ENCODE results near the gene RNF220. TPM values are rescaled to one million over a fixed set of nuclear protein-coding genes. Genes with fewer than 3 reads are reported as not detected.
"Not testable (repeated sequence)": the region's sequence is repeated elsewhere in the genome, so short reads cannot be mapped to it uniquely, and the experiment has no call there.

RNF220 gene
- total and polyA plus RNA-seq, 4 donors = 44.2 to 70.5 (median 52.8) TPM

GRCh38 chr1:44554706-44555105, 149.7 kb downstream of the RNF220 start:
- intact Hi-C loops (cut with DNase I) = no loop called here
- peak in 1 of 2 donors; percentile 19 for DNase-seq
- H3K4me1 ChIP-seq (ENCODE audit: control insufficient read depth in 1 of 2, insufficient read depth in 2 of 2, low read length in 2 of 2) = no peaks in the 10 kb centered on the region
- ATAC-seq (ENCODE audit: low FRiP score) = no peak
- H3K36me3 ChIP-seq (ENCODE audit: control insufficient read depth in 1 of 2, insufficient read depth in 2 of 2, low read length in 1 of 2) = no peaks in the 10 kb centered on the region
- 59 to 60% methylated on average over 2 of the region's 2 CpGs for WGBS, 2 donors
- H3K9me3 ChIP-seq (ENCODE audit: control insufficient read depth, low read length) = no peaks in the 10 kb centered on the region
- no peaks in the 10 kb centered on the region for H3K27me3 ChIP-seq (ENCODE audit: control insufficient read depth in 1 of 2, insufficient read depth in 2 of 2, low read length in 1 of 2)
- no peak overlapping the region for H3K4me3 ChIP-seq (ENCODE audit: low read length in 2 of 2)
- no peak overlapping the region for H3K27ac ChIP-seq (ENCODE audit: low read depth in 1 of 2, low read length in 2 of 2)

GRCh38 chr1:44557778-44558177, 152.7 kb downstream of the RNF220 start:
- no peak overlapping the region for H3K4me3 ChIP-seq (ENCODE audit: low read length in 2 of 2)
- no peaks in the 10 kb centered on the region for H3K36me3 ChIP-seq (ENCODE audit: control insufficient read depth in 1 of 2, insufficient read depth in 2 of 2, low read length in 1 of 2)
- H3K4me1 ChIP-seq (ENCODE audit: control insufficient read depth in 1 of 2, insufficient read depth in 2 of 2, low read length in 2 of 2) = no peaks in the 10 kb centered on the region
- intact Hi-C loops (cut with DNase I) = no loop called here
- WGBS, 2 donors = 34 to 36% methylated on average over 6 of the region's 6 CpGs
- no peak overlapping the region for H3K27ac ChIP-seq (ENCODE audit: low read depth in 1 of 2, low read length in 2 of 2)
- DNase-seq = peak in 1 of 2 donors; percentile 17
- H3K27me3 ChIP-seq (ENCODE audit: control insufficient read depth in 1 of 2, insufficient read depth in 2 of 2, low read length in 1 of 2) = no peaks in the 10 kb centered on the region
- no peaks in the 10 kb centered on the region for H3K9me3 ChIP-seq (ENCODE audit: control insufficient read depth, low read length)
- ATAC-seq (ENCODE audit: low FRiP score) = no peak

GRCh38 chr1:44558883-44559282, 153.8 kb downstream of the RNF220 start:
- H3K9me3 ChIP-seq (ENCODE audit: control insufficient read depth, low read length) = no peaks in the 10 kb centered on the region
- no peak overlapping the region for H3K27ac ChIP-seq (ENCODE audit: low read depth in 1 of 2, low read length in 2 of 2)
- H3K27me3 ChIP-seq (ENCODE audit: control insufficient read depth in 1 of 2, insufficient read depth in 2 of 2, low read length in 1 of 2) = no peaks in the 10 kb centered on the region
- 77 to 78% methylated on average over 6 of the region's 6 CpGs for WGBS, 2 donors
- no peaks in the 10 kb centered on the region for H3K4me1 ChIP-seq (ENCODE audit: control insufficient read depth in 1 of 2, insufficient read depth in 2 of 2, low read length in 2 of 2)
- H3K36me3 ChIP-seq (ENCODE audit: control insufficient read depth in 1 of 2, insufficient read depth in 2 of 2, low read length in 1 of 2) = no peaks in the 10 kb centered on the region
- no peak for ATAC-seq (ENCODE audit: low FRiP score)
- no peak overlapping the region for H3K4me3 ChIP-seq (ENCODE audit: low read length in 2 of 2)
- peak in 1 of 2 donors; percentile 15 for DNase-seq
- intact Hi-C loops (cut with DNase I) = no loop called here

- intact Hi-C loops (cut with DNase I) = no loop called here
- H3K36me3 ChIP-seq (ENCODE audit: control insufficient read depth in 1 of 2, insufficient read depth in 2 of 2, low read length in 1 of 2) = no peaks in the 10 kb centered on the region
- 56 to 73% methylated on average over 13 of the region's 13 CpGs for WGBS, 2 donors
- H3K27me3 ChIP-seq (ENCODE audit: control insufficient read depth in 1 of 2, insufficient read depth in 2 of 2, low read length in 1 of 2) = no peaks in the 10 kb centered on the region
- no peak overlapping the region for H3K27ac ChIP-seq (ENCODE audit: low read depth in 1 of 2, low read length in 2 of 2)
- ATAC-seq (ENCODE audit: low FRiP score) (no peak), DNase-seq (peak in 1 of 2 donors; percentile 28)
- no peaks in the 10 kb centered on the region for H3K4me1 ChIP-seq (ENCODE audit: control insufficient read depth in 1 of 2, insufficient read depth in 2 of 2, low read length in 2 of 2)
- no peaks in the 10 kb centered on the region for H3K9me3 ChIP-seq (ENCODE audit: control insufficient read depth, low read length)
- H3K4me3 ChIP-seq (ENCODE audit: low read length in 2 of 2) = no peak overlapping the region
Measured at GRCh38 chr1:44559330-44559729, 154.3 kb downstream of the RNF220 start.

- Histone ChIP-seq H3K36me3 (ENCODE audit: control insufficient read depth in 1 of 2, insufficient read depth in 2 of 2, low read length in 1 of 2) (no peaks in the 10 kb centered on the region), H3K27ac (ENCODE audit: low read depth in 1 of 2, low read length in 2 of 2) (no peak overlapping the region), H3K4me3 (ENCODE audit: low read length in 2 of 2) (no peak overlapping the region), H3K9me3 (ENCODE audit: control insufficient read depth, low read length) (no peaks in the 10 kb centered on the region), H3K27me3 (ENCODE audit: control insufficient read depth in 1 of 2, insufficient read depth in 2 of 2, low read length in 1 of 2) (no peaks in the 10 kb centered on the region), H3K4me1 (ENCODE audit: control insufficient read depth in 1 of 2, insufficient read depth in 2 of 2, low read length in 2 of 2) (no peaks in the 10 kb centered on the region)
- DNase-seq (peak in 1 of 2 donors; percentile 44), ATAC-seq (ENCODE audit: low FRiP score) (no peak)
- WGBS, 2 donors = 51 to 66% methylated on average over 6 of the region's 6 CpGs
- intact Hi-C loops (cut with DNase I) = loop anchor here in 1 of 2 donors (10.0 kb wide), 1 partner anchor 955 kb away; no protein-coding TSS in a partner anchor
Measured at GRCh38 chr1:44559913-44560312, 154.9 kb downstream of the RNF220 start.

GRCh38 chr1:44560696-44561095, 155.6 kb downstream of the RNF220 start:
- H3K27me3 ChIP-seq (ENCODE audit: control insufficient read depth in 1 of 2, insufficient read depth in 2 of 2, low read length in 1 of 2); H3K4me1 ChIP-seq (ENCODE audit: control insufficient read depth in 1 of 2, insufficient read depth in 2 of 2, low read length in 2 of 2); ATAC-seq (ENCODE audit: low FRiP score); DNase-seq; H3K36me3 ChIP-seq (ENCODE audit: control insufficient read depth in 1 of 2, insufficient read depth in 2 of 2, low read length in 1 of 2); H3K9me3 ChIP-seq (ENCODE audit: control insufficient read depth, low read length); H3K27ac ChIP-seq (ENCODE audit: low read depth in 1 of 2, low read length in 2 of 2); H3K4me3 ChIP-seq (ENCODE audit: low read length in 2 of 2): not testable (repeated sequence)
- intact Hi-C loops (cut with DNase I) = loop anchor here in 1 of 2 donors (10.0 kb wide), 1 partner anchor 956 kb away; no protein-coding TSS in a partner anchor
- WGBS, 2 donors = 93 to 94% methylated on average over 3 of the region's 3 CpGs

GRCh38 chr1:44565259-44565750, 160.2 kb downstream of the RNF220 start:
- ATAC-seq (ENCODE audit: low FRiP score) (no peak), DNase-seq (peak in 1 of 2 donors; percentile 26)
- intact Hi-C loops (cut with DNase I) = loop anchor here in 1 of 2 donors (10.0 kb wide), 1 partner anchor 961 kb away; no protein-coding TSS in a partner anchor
- no peak overlapping the region for H3K27ac ChIP-seq (ENCODE audit: low read depth in 1 of 2, low read length in 2 of 2)
- no peaks in the 10 kb centered on the region for H3K4me1 ChIP-seq (ENCODE audit: control insufficient read depth in 1 of 2, insufficient read depth in 2 of 2, low read length in 2 of 2)
- no peaks in the 10 kb centered on the region for H3K36me3 ChIP-seq (ENCODE audit: control insufficient read depth in 1 of 2, insufficient read depth in 2 of 2, low read length in 1 of 2)
- WGBS, 2 donors = 64 to 70% methylated on average over 4 to 5 of the region's 5 CpGs
- H3K4me3 ChIP-seq (ENCODE audit: low read length in 2 of 2) = no peak overlapping the region
- no peaks in the 10 kb centered on the region for H3K9me3 ChIP-seq (ENCODE audit: control insufficient read depth, low read length)
- H3K27me3 ChIP-seq (ENCODE audit: control insufficient read depth in 1 of 2, insufficient read depth in 2 of 2, low read length in 1 of 2) = no peaks in the 10 kb centered on the region

- H3K27ac ChIP-seq (ENCODE audit: low read depth in 1 of 2, low read length in 2 of 2) = no peak overlapping the region
- H3K9me3 ChIP-seq (ENCODE audit: control insufficient read depth, low read length) = no peaks in the 10 kb centered on the region
- no peaks in the 10 kb centered on the region for H3K36me3 ChIP-seq (ENCODE audit: control insufficient read depth in 1 of 2, insufficient read depth in 2 of 2, low read length in 1 of 2)
- 59 to 62% methylated on average over 6 of the region's 6 CpGs for WGBS, 2 donors
- H3K27me3 ChIP-seq (ENCODE audit: control insufficient read depth in 1 of 2, insufficient read depth in 2 of 2, low read length in 1 of 2) = no peaks in the 10 kb centered on the region
- no peaks in the 10 kb centered on the region for H3K4me1 ChIP-seq (ENCODE audit: control insufficient read depth in 1 of 2, insufficient read depth in 2 of 2, low read length in 2 of 2)
- H3K4me3 ChIP-seq (ENCODE audit: low read length in 2 of 2) = no peak overlapping the region
- DNase-seq (peak in 1 of 2 donors; percentile 34), ATAC-seq (ENCODE audit: low FRiP score) (no peak)
- intact Hi-C loops (cut with DNase I) = loop anchor here in 1 of 2 donors (10.0 kb wide), 1 partner anchor 961 kb away; no protein-coding TSS in a partner anchor
Measured at GRCh38 chr1:44565833-44566232, 160.8 kb downstream of the RNF220 start.

All from aorta (tissue), 5 donors.